Loucy (cell line): ENCODE results near the gene HIF1AN.

Experiments
- H2AFZ ChIP-seq: fragments of 200-600 bp; sonication (generic); 2 replicates; pipeline ENCODE4 v1.6.0; 2016; ENCODE audit warnings: antibody characterized with exemption, mild to moderate bottlenecking, low read length, moderate library complexity
- H3F3A ChIP-seq: fragments of 200-600 bp; 2 replicates; pipeline ENCODE4 v1.6.0; 2016; ENCODE audit warnings: antibody characterized with exemption, low read depth, mild to moderate bottlenecking
- H3K27me3 ChIP-seq: fragments of 200-600 bp; sonication (generic); 2 replicates; pipeline ENCODE4 v1.6.1; 2014; ENCODE audit warnings: low read length, mild to moderate bottlenecking; ENCODE audit not compliant: insufficient read depth, poor library complexity, severe bottlenecking
- H3K36me3 ChIP-seq: fragments of 200-600 bp; sonication (generic); 2 replicates; pipeline ENCODE4 v1.6.1; 2016; ENCODE audit warnings: low read length; ENCODE audit not compliant: insufficient read depth
- H3K4me1 ChIP-seq: fragments of 200-600 bp; sonication (generic); 2 replicates; pipeline ENCODE4 v1.5.1; 2014; ENCODE audit warnings: low read length, mild to moderate bottlenecking; ENCODE audit not compliant: insufficient read depth, poor library complexity, severe bottlenecking
- H3K4me2 ChIP-seq: fragments of 200-600 bp; sonication (generic); 2 replicates; pipeline ENCODE4 v1.6.0; 2014; ENCODE audit warnings: antibody characterized with exemption, low read length, low read depth, mild to moderate bottlenecking; ENCODE audit not compliant: poor library complexity, severe bottlenecking
- H3K4me3 ChIP-seq: fragments of 200-600 bp; sonication (generic); 2 replicates; pipeline ENCODE4 v1.5.1; 2014; ENCODE audit warnings: low read length, mild to moderate bottlenecking, mixed read lengths; ENCODE audit not compliant: poor library complexity, severe bottlenecking
- H3K79me2 ChIP-seq: fragments of 200-600 bp; sonication (generic); 2 replicates; pipeline ENCODE4 v1.6.1; 2014; ENCODE audit warnings: low read length; ENCODE audit not compliant: insufficient read depth
- H3K9ac ChIP-seq: fragments of 200-600 bp; sonication (generic); 2 replicates; pipeline ENCODE4 v1.6.0; 2014; ENCODE audit warnings: mild to moderate bottlenecking, low read depth, low read length, moderate library complexity; ENCODE audit not compliant: poor library complexity, severe bottlenecking
- H3K9me2 ChIP-seq: fragments of 200-600 bp; sonication (generic); replicated peaks from 2 replicates; pipeline ENCODE4 v1.6.1; 2016; ENCODE audit warnings: low read depth, low read length, mixed read lengths
- H3K9me3 ChIP-seq: fragments of 200-600 bp; sonication (generic); 2 replicates; pipeline ENCODE4 v1.6.1; 2014; ENCODE audit warnings: mild to moderate bottlenecking, antibody characterized with exemption, low read length, low read depth; ENCODE audit not compliant: insufficient read depth
- H4K20me1 ChIP-seq: fragments of 200-600 bp; sonication (generic); 2 replicates; pipeline ENCODE4 v1.6.0; 2014; ENCODE audit warnings: antibody characterized with exemption, low read length, mild to moderate bottlenecking; ENCODE audit not compliant: insufficient read depth, poor library complexity, severe bottlenecking
- EZH2phosphoT487 ChIP-seq: fragments of 200-600 bp; IDR thresholded peaks from 2 replicates; pipeline ENCODE4 v1.6.1; 2018; ENCODE audit warnings: antibody characterized with exemption, mild to moderate bottlenecking, moderate library complexity, borderline replicate concordance
- TF ChIP-seq, protein P1 (sequence below): fragments of 200-600 bp; sonication (generic); conservative IDR thresholded peaks from 2 replicates; pipeline ENCODE4 v1.5.1; 2014; ENCODE audit warnings: mild to moderate bottlenecking, antibody characterized with exemption, low read length

The HIF1AN gene

DNA sequence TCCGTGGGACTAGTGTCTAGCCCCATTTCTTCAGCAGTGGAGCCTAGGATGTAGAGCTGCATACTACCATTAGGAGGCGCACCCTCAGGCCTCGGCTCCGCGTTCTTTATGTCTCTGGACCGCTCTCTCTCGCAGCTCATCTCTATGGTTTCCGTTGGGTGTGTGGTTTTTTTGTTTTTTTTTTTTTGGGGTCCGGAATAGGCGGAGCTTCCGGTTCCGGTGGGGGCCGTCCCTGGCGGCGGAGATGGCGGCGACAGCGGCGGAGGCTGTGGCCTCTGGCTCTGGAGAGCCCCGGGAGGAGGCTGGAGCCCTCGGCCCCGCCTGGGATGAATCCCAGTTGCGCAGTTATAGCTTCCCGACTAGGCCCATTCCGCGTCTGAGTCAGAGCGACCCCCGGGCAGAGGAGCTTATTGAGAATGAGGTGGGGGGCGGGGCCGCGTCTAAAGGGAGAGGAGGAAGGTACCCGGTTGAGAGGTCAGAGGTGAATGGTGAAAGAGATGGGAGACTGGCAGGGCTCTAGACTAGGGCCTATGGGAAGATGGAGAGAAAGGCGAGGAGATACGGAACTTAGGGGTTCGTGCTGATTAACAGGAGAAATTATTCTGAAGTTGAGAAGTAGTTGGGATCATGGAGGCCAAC lies at the start of gene HIF1AN:
HIF1AN (plus strand) TSS at position 229 of the 639 bp plus-strand sequence; CDS start at position 245, 16 bp downstream.
- peaks cover 45% of the 10 kb centered on the region for H3K4me1 ChIP-seq
- H3K79me2 ChIP-seq, result peaks cover 50% of the 10 kb centered on the region

DNA sequence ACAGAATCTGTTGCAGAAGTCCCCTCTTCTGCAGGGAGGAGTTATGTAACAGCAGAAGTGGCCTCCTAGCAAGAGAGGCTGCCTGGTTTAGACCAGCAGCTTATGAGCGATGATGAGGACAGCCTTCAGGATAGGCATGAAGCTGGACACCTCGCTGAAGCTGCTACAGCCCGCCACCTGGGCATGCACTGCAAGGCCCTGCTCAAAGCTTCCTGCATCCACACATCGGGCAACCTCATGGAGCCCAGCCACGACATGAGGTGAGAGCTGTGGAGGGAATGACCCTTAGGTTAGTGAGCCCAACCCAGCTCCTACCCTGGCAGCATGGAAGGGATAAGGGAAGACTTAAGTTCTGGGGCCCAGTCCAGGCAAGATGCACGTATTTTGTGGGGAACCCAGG lies 48.2 kb upstream of the HIF1AN start:
- no peaks in the 10 kb centered on the region for H3K79me2 ChIP-seq
- H3K4me2 ChIP-seq, result no peak overlapping the region
- peaks cover 50% of the 10 kb centered on the region; the same call in 1 of the 2 replicates for H3K36me3 ChIP-seq
- TF ChIP-seq, protein P1, sequence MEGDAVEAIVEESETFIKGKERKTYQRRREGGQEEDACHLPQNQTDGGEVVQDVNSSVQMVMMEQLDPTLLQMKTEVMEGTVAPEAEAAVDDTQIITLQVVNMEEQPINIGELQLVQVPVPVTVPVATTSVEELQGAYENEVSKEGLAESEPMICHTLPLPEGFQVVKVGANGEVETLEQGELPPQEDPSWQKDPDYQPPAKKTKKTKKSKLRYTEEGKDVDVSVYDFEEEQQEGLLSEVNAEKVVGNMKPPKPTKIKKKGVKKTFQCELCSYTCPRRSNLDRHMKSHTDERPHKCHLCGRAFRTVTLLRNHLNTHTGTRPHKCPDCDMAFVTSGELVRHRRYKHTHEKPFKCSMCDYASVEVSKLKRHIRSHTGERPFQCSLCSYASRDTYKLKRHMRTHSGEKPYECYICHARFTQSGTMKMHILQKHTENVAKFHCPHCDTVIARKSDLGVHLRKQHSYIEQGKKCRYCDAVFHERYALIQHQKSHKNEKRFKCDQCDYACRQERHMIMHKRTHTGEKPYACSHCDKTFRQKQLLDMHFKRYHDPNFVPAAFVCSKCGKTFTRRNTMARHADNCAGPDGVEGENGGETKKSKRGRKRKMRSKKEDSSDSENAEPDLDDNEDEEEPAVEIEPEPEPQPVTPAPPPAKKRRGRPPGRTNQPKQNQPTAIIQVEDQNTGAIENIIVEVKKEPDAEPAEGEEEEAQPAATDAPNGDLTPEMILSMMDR, result no peak
- no peaks in the 10 kb centered on the region for H3K9me3 ChIP-seq
- no peaks in the 10 kb centered on the region for H3K9me2 ChIP-seq
- peaks cover 14% of the 10 kb centered on the region for H3K4me1 ChIP-seq
- H3F3A ChIP-seq, result no peaks in the 10 kb centered on the region
- no peak overlapping the region for H2AFZ ChIP-seq
- no peak overlapping the region for H3K4me3 ChIP-seq
- no peaks in the 10 kb centered on the region for H4K20me1 ChIP-seq
- H3K27me3 ChIP-seq, result no peaks in the 10 kb centered on the region
- no peak overlapping the region for H3K9ac ChIP-seq

More for the DNA sequence above, at the start of gene HIF1AN:
- peak within 1 kb of the TSS; percentile 85 for H3K4me3 ChIP-seq
- no peaks in the 10 kb centered on the region for H3F3A ChIP-seq
- no peak for TF ChIP-seq EZH2phosphoT487
- TF ChIP-seq, protein P1, result peak; percentile 90
- H3K9ac ChIP-seq, result peak within 1 kb of the TSS; percentile 84
- H3K4me2 ChIP-seq, result peak within 1 kb of the TSS; percentile 100
- H3K27me3 ChIP-seq, result no peaks in the 10 kb centered on the region
- peaks cover 31% of the 10 kb centered on the region for H4K20me1 ChIP-seq
- H3K9me3 ChIP-seq, result no peaks in the 10 kb centered on the region
- H3K36me3 ChIP-seq, result peaks cover 8% of the 10 kb centered on the region; the same call in 1 of the 2 replicates
- H2AFZ ChIP-seq, result peak within 1 kb of the TSS; percentile 75
- H3K9me2 ChIP-seq, result no peaks in the 10 kb centered on the region

DNA sequence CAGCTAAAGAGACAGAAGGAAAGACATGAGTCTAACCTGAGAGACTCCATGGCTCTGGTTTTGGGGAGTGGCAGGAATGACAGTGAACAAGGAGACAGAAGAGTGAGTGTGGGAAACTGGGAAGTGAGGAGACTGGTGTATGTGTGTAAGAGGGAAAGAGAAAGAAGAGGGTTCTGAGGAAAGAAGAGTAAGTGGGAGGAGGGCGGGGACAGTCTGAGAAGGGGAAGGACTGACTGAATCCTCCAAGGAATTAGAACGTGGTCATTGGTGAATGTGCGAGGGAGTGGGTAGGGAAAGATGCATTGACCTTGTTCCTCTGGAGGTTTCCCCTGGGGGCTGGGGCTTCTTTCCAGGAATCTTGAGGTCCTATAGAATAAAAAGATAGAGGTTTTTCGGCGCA lies 46.3 kb upstream of the HIF1AN start:
- Histone ChIP-seq H3K4me3 (no peak overlapping the region), H2AFZ (no peak overlapping the region), H3K9me2 (no peaks in the 10 kb centered on the region), H3K9ac (no peak overlapping the region), H3K36me3 (peaks cover 55% of the 10 kb centered on the region; the same call in 1 of the 2 replicates), H3K4me2 (no peak overlapping the region), H3K79me2 (no peaks in the 10 kb centered on the region), H3K27me3 (no peaks in the 10 kb centered on the region), H3K4me1 (no peaks in the 10 kb centered on the region), H3K9me3 (no peaks in the 10 kb centered on the region), H3F3A (no peaks in the 10 kb centered on the region), H4K20me1 (no peaks in the 10 kb centered on the region)
- TF ChIP-seq EZH2phosphoT487, result no peak
- TF ChIP-seq, protein P1, result no peak
